K562 (cell line): Measurements from ENCODE around the gene TTLL9. TPM values are rescaled to one million over a fixed set of nuclear protein-coding genes. Genes with fewer than 3 reads are reported as not detected.

ENCODE experiments used
- ATAC-seq: fragments of 200-7000 bp; cut with Tn5 transposase; 3 replicates; pipeline ENCODE4 v1.9.1; 2020; ENCODE audit warnings: moderate library complexity
- BruUV-seq: library from RNA; stranded (reverse); fragments of 400-500 nt; replicated peaks from 2 replicates; lab custom pipeline; 2021; lab: Mats Ljungman, UMichigan
- CTCF ChIA-PET: fragments of 300-600 bp; formaldehyde crosslinking; extraction: SDS; loops from one replicate; lab custom pipeline; 2021; ENCODE audit warnings: low intra/inter-chr PET ratio; lab: Yijun Ruan, JAX
- POLR2A ChIA-PET: fragments of 300-600, 350-650 bp; sonication (Branson Sonifier 250); formaldehyde crosslinking; extraction: SDS; loops from one replicate; lab custom pipeline; 2021; ENCODE audit warnings: antibody characterized with exemption, inconsistent platforms; lab: Yijun Ruan, JAX
- DNase-seq, 4 experiments: peaks; one replicate each; pipeline versions ENCODE4 v3.0.0 to v3.0.0-alpha.2; 2011 to 2018; ENCODE audit warnings: low spot score in 3 of 4, mixed read lengths in 3 of 4; ENCODE audit errors: extremely low read depth in 1 of 4
- FAIRE-seq: peaks from 2 replicates; lab custom pipeline; 2011; peaks lifted over from hg19 to GRCh38; lab: Jason Lieb, UNC
- H2AFZ ChIP-seq: 2 replicates; pipeline ENCODE4 v1.6.0; 2011; ENCODE audit warnings: low read depth, low read length, control low read depth, inconsistent platforms
- H3K27ac ChIP-seq: fragments of 200-600 bp; 3 replicates; pipeline ENCODE4 v1.8.0; 2011; ENCODE audit warnings: low read depth, mild to moderate bottlenecking, control low read depth, inconsistent platforms, low read length, moderate library complexity, mixed read lengths; ENCODE audit errors: extremely low read depth
- H3K27me3 ChIP-seq, 2 experiments: fragments of 300-600 bp in 1 of 2; 2 replicates in 1 of 2; 3 replicates in 1 of 2; pipeline versions ENCODE4 v1.6.0 to v1.8.0; 2011; ENCODE audit warnings: inconsistent platforms in 2 of 2, low read length in 2 of 2, mild to moderate bottlenecking in 1 of 2, mixed read lengths in 1 of 2, moderate library complexity in 1 of 2; ENCODE audit not compliant: control insufficient read depth in 2 of 2, insufficient read depth in 2 of 2
- H3K36me3 ChIP-seq: fragments of 300-600 bp; 3 replicates; pipeline ENCODE4 v1.8.0; 2011; ENCODE audit warnings: mild to moderate bottlenecking, low read length, inconsistent platforms; ENCODE audit not compliant: control insufficient read depth, insufficient read depth
- H3K4me1 ChIP-seq, 2 experiments: fragments of 200-600 bp in 1 of 2; replicated peaks in 1 of 2; 2 replicates in 1 of 2; 3 replicates in 1 of 2; pipeline versions ENCODE4 v1.5.1 to v1.8.0; 2011; ENCODE audit warnings: inconsistent platforms in 2 of 2, low read length in 2 of 2, mild to moderate bottlenecking in 1 of 2, mixed read lengths in 1 of 2, moderate library complexity in 1 of 2; ENCODE audit not compliant: control insufficient read depth in 2 of 2, insufficient read depth in 2 of 2
- H3K4me2 ChIP-seq: 2 replicates; pipeline ENCODE4 v1.6.1; 2011; ENCODE audit warnings: low read length, control low read depth, inconsistent platforms, mixed read lengths; ENCODE audit not compliant: insufficient read depth
- H3K4me3 ChIP-seq: fragments of 200-600 bp; sonication (generic), shearing (Covaris generic); 2 replicates; pipeline ENCODE4 v1.5.1; 2016; ENCODE audit warnings: control low read depth, inconsistent platforms
- H3K79me2 ChIP-seq: fragments of 200-600 bp; 3 replicates; pipeline ENCODE4 v1.8.0; 2011; ENCODE audit warnings: low read length, inconsistent platforms; ENCODE audit not compliant: control insufficient read depth, insufficient read depth
- H3K9ac ChIP-seq, 2 experiments: 2 replicates each; pipeline versions ENCODE4 v1.6.0 to v1.6.1; 2011; ENCODE audit warnings: low read depth in 2 of 2, low read length in 2 of 2, control low read depth in 1 of 2, inconsistent platforms in 1 of 2, mild to moderate bottlenecking in 1 of 2, mixed read lengths in 1 of 2; ENCODE audit not compliant: insufficient read depth in 1 of 2
- H3K9me1 ChIP-seq: one replicate; pipeline ENCODE4 v1.6.0; 2011; ENCODE audit warnings: inconsistent platforms, mild to moderate bottlenecking, low read length, moderate library complexity; ENCODE audit not compliant: control insufficient read depth, insufficient read depth
- H3K9me3 ChIP-seq: replicated peaks from 2 replicates; pipeline ENCODE4 v1.5.1; 2011; ENCODE audit warnings: low read depth, low read length, inconsistent platforms; ENCODE audit not compliant: control insufficient read depth, insufficient read depth
- H4K20me1 ChIP-seq: replicated peaks from 2 replicates; pipeline ENCODE4 v1.6.1; 2011; ENCODE audit warnings: low read length, inconsistent platforms, mixed read lengths; ENCODE audit not compliant: control insufficient read depth, insufficient read depth
- TCF7 ChIP-seq: sonication (generic); IDR thresholded peaks from 2 replicates; pipeline ENCODE4 v1.6.1; 2016; ENCODE audit warnings: antibody characterized with exemption, borderline replicate concordance
- ZNF407 ChIP-seq: fragments of 450-650 bp; IDR thresholded peaks from 2 replicates; pipeline ENCODE4 v1.6.1; 2016; ENCODE audit warnings: low read depth
- WGBS: fragments of 100-300 bp; shearing (Covaris generic); methylation state at CpG from one replicate; pipeline ENCODE4 v1.1.6; 2016; ENCODE audit warnings: low coverage, mixed read lengths; ENCODE audit not compliant: insufficient coverage; ENCODE audit errors: missing lambda C conversion rate; 5-methylcytosine and 5-hydroxymethylcytosine counted together
- in situ Hi-C: fragments of 300-500 bp; cut with MboI; formaldehyde crosslinking; loops from 4 replicates; pipeline ENCODE4 v1.15.0; 2018; ENCODE audit warnings: inconsistent platforms, mixed read lengths
- intact Hi-C: fragments of 100-400 bp; cut with micrococcal nuclease; formaldehyde crosslinking; loops from 2 replicates; pipeline ENCODE4 v1.14.2; 2022
- polyA plus RNA-seq, 8 experiments: library from polyadenylated mRNA; depleted of rRNA in 4 of 8; stranded (reverse) in 5 of 8; unstranded in 3 of 8; fragments of >200 nt; fragmentation: Nextera tagmentation in 2 of 8; fragmentation: Illumina TruSeq in 1 of 8; extraction: Ambion mirVana in 2 of 8; extraction: Trizol in 1 of 8; gene quantifications; 2 replicates each; pipeline versions ENCODE4 v1.2.1 to v1.2.3, GENCODE V29; 2011 to 2014; ENCODE audit warnings: inconsistent platforms in 1 of 8, missing spikeins in 1 of 8
- total RNA-seq, 7 experiments: library from RNA; depleted of rRNA in 6 of 7; stranded (reverse); fragments of >200 nt in 6 of 7; fragmentation: Illumina TruSeq in 2 of 7; extraction: Trizol in 2 of 7; gene quantifications; 2 replicates each; pipeline versions ENCODE4 v1.2.1 to v1.2.3, GENCODE V29; 2011 to 2021; ENCODE audit warnings: low replicate concordance in 1 of 7

Gene TTLL9
- total and polyA plus RNA-seq, 9 of the 15 experiments (the other 6 are each of a cell fraction or from before 2014, with no cell fraction given): 0.06 to 0.07 TPM; not detected in 7

GRCh38 chr20:31862506-31862905 lies 7.9 kb upstream of the TTLL9 start:
- no peaks in the 10 kb centered on the region for H3K36me3 ChIP-seq
- no peak for FAIRE-seq
- ATAC-seq: no peak
- CTCF ChIA-PET: no interaction called here
- 31% methylated on average over 7 of the region's 8 CpGs for WGBS
- peaks cover 14% of the 10 kb centered on the region for H4K20me1 ChIP-seq
- H3K79me2 ChIP-seq: no peaks in the 10 kb centered on the region
- peaks cover 28 to 69% of the 10 kb centered on the region in 2 experiments for H3K27me3 ChIP-seq
- no TSS peak for BruUV-seq
- intact Hi-C loops: no loop called here
- H3K9me1 ChIP-seq: peaks cover 2% of the 10 kb centered on the region
- no peak overlapping the region for H3K4me2 ChIP-seq
- TF ChIP-seq TCF7: no peak
- TF ChIP-seq, all 486 proteins: peak for 0
- in situ Hi-C loops: loop anchor here (5.0 kb wide), 1 partner anchor 90 kb away; the partner anchor contains the start of gene PDRG1
- no peak overlapping the region for H3K9ac ChIP-seq
- H3K4me3 ChIP-seq: no peak overlapping the region
- no peak overlapping the region for H3K27ac ChIP-seq
- H3K9me3 ChIP-seq: no peaks in the 10 kb centered on the region
- POLR2A ChIA-PET: no interaction called here
- no peak for DNase-seq
- peaks cover 0 to 17% of the 10 kb centered on the region in 2 experiments; a peak in 3 of 5 replicates for H3K4me1 ChIP-seq
- no peak overlapping the region for H2AFZ ChIP-seq

GRCh38 chr20:31863296-31864085 lies 6.9 kb upstream of the TTLL9 start:
- no peak overlapping the region for H2AFZ ChIP-seq
- H3K9ac ChIP-seq: no peak overlapping the region
- no peaks in the 10 kb centered on the region for H3K36me3 ChIP-seq
- intact Hi-C loops: no loop called here
- peaks cover 2% of the 10 kb centered on the region for H3K9me1 ChIP-seq
- peaks cover 14% of the 10 kb centered on the region for H4K20me1 ChIP-seq
- ChIA-PET CTCF (no interaction called here), POLR2A (interaction anchor here (0.6 kb wide), 1 partner anchor 972 kb away, joined by 3 read pairs; no protein-coding TSS in a partner anchor)
- no peak for DNase-seq
- BruUV-seq: no TSS peak
- H3K4me2 ChIP-seq: no peak overlapping the region
- H3K27me3 ChIP-seq: peaks cover 30 to 66% of the 10 kb centered on the region in 2 experiments
- FAIRE-seq: no peak
- H3K79me2 ChIP-seq: no peaks in the 10 kb centered on the region
- no peak for ATAC-seq
- H3K27ac ChIP-seq: no peak overlapping the region
- WGBS: 4% methylated on average over 7 of the region's 9 CpGs
- H3K4me1 ChIP-seq: peaks cover 0 to 17% of the 10 kb centered on the region in 2 experiments; a peak in 3 of 5 replicates
- no peak overlapping the region for H3K4me3 ChIP-seq
- no peaks in the 10 kb centered on the region for H3K9me3 ChIP-seq
- in situ Hi-C loops: loop anchor here (5.0 kb wide), 1 partner anchor 89 kb away; the partner anchor contains the start of gene PDRG1
- no peak for TF ChIP-seq ZNF407
